BJ (cell line): ENCODE data around the gene CSN1S1. TPM values are rescaled to one million over a fixed set of nuclear protein-coding genes. Genes with fewer than 3 reads are reported as not detected.

Experiments
- CTCF ChIA-PET: fragments of 350-600 bp; formaldehyde crosslinking; extraction: SDS; loops from one replicate; lab custom pipeline; 2021; ENCODE audit warnings: antibody characterized with exemption, inconsistent platforms; lab: Yijun Ruan, JAX
- POLR2A ChIA-PET: fragments of 300-600 bp; sonication (Branson Sonifier 250); formaldehyde crosslinking; extraction: SDS; loops from one replicate; lab custom pipeline; 2021; ENCODE audit warnings: antibody characterized with exemption; lab: Charles Lee
- DNase-seq: peaks from one replicate; pipeline ENCODE4 v3.0.0-alpha.2; 2011; ENCODE audit warnings: low read depth
- H3K27me3 ChIP-seq: 2 replicates; pipeline ENCODE4 v1.6.0; 2011; ENCODE audit warnings: low read length; ENCODE audit not compliant: control insufficient read depth, insufficient read depth
- H3K36me3 ChIP-seq: 2 replicates; pipeline ENCODE4 v1.5.1; 2011; ENCODE audit warnings: low read length; ENCODE audit not compliant: control insufficient read depth, insufficient read depth
- H3K4me3 ChIP-seq: 2 replicates; pipeline ENCODE4 v1.5.1; 2011; ENCODE audit warnings: low read depth, mild to moderate bottlenecking, control low read depth, low read length
- CTCF ChIP-seq: IDR thresholded peaks from 2 replicates; pipeline ENCODE4 v1.5.1; 2011; ENCODE audit warnings: low read depth, mild to moderate bottlenecking, control low read depth, inconsistent platforms, low read length, moderate library complexity; ENCODE audit not compliant: insufficient read depth
- polyA plus RNA-seq: library from polyadenylated mRNA; depleted of rRNA; stranded (reverse); fragments of >200 nt; gene quantifications from 2 replicates; pipeline ENCODE4 v1.2.3, GENCODE V29; 2011

The CSN1S1 gene
- polyA plus RNA-seq, 1 experiment: not detected

- Histone ChIP-seq H3K27me3 (no peaks in the 10 kb centered on the region), H3K4me3 (no peak overlapping the region), H3K36me3 (no peaks in the 10 kb centered on the region)
- DNase-seq: no peak
- POLR2A ChIA-PET: no interaction called here
- no peak for TF ChIP-seq CTCF
- CTCF ChIA-PET: interaction anchor here (1.7 kb wide), 1 partner anchor 8 kb away, joined by 4 read pairs; no protein-coding TSS in a partner anchor
These were observed 36.1 kb upstream of the CSN1S1 start for GRCh38 chr4:69894721-69895120.

DNA sequence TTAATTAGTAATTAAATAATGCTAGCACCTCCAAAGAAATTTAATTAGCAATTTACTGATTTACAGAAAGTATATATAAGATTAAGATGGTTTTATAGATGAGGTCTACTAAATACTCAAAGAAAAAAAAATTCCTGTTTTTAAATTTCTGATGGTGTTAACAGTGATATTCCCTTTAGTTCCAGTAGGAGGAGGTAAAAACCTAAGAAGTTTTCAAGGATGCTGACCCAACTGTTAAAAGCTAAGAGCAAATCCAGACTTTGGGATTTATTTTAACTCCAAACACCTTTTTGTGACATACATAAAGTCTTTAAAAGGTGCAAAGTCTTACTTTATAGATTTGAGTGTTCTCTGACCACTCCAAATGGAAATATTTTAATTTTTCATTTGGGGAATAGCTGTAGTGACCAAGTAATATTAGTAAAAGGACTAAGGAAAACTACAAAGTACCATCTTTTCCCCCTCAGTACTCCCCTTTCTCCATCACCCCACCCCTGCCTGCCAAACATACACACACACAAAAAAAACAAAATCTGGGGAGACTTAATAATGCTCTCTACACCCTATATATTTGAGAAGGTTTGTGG is 34.2 kb upstream of the CSN1S1 start:
- no peaks in the 10 kb centered on the region for H3K27me3 ChIP-seq
- ChIA-PET CTCF (no interaction called here), POLR2A (no interaction called here)
- 0 out of 2 replicates have a peak, but pooled peaks have one; percentile 10 for TF ChIP-seq CTCF
- no peaks in the 10 kb centered on the region for H3K36me3 ChIP-seq
- no peak for DNase-seq
- no peak overlapping the region for H3K4me3 ChIP-seq

GRCh38 chr4:69907151-69907550 is 23.7 kb upstream of the CSN1S1 start:
- Histone ChIP-seq H3K4me3 (no peak overlapping the region), H3K27me3 (no peaks in the 10 kb centered on the region), H3K36me3 (no peaks in the 10 kb centered on the region)
- no peak for DNase-seq
- no peak for TF ChIP-seq CTCF
- ChIA-PET CTCF (no interaction called here), POLR2A (no interaction called here)

DNA sequence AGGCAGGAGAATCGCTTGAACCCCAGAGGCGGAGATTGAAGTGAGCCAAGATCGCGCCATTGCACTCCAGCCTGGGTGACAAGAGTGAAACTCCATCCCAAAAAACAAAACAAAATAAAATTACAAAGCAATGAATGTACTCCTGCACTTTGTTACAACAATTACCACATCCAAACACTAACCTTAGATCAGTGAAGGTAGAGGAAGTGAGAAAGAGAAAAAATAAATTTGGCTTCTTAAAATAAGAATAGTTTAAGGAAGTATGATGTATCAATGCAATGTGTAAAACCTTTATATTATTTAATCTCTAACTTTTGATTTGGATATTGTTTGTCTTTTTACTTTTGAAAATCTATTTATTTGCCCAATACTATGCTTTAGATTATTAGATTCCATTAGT is 21.7 kb upstream of the CSN1S1 start:
- POLR2A ChIA-PET: no interaction called here
- TF ChIP-seq CTCF: no peak
- no peak for DNase-seq

GRCh38 chr4:69910016-69910782 is 20.7 kb upstream of the CSN1S1 start:
- DNase-seq: no peak
- Histone ChIP-seq H3K4me3 (no peak overlapping the region), H3K27me3 (no peaks in the 10 kb centered on the region), H3K36me3 (no peaks in the 10 kb centered on the region)
- TF ChIP-seq CTCF: no peak
- POLR2A ChIA-PET: no interaction called here
- CTCF ChIA-PET: no interaction called here

More for the DNA sequence above, 21.7 kb upstream of the CSN1S1 start:
- no peaks in the 10 kb centered on the region for H3K27me3 ChIP-seq
- CTCF ChIA-PET: no interaction called here
- no peak overlapping the region for H3K4me3 ChIP-seq
- H3K36me3 ChIP-seq: no peaks in the 10 kb centered on the region
